Measurements from ENCODE around the gene AP5S1.

Gene AP5S1

DNA sequence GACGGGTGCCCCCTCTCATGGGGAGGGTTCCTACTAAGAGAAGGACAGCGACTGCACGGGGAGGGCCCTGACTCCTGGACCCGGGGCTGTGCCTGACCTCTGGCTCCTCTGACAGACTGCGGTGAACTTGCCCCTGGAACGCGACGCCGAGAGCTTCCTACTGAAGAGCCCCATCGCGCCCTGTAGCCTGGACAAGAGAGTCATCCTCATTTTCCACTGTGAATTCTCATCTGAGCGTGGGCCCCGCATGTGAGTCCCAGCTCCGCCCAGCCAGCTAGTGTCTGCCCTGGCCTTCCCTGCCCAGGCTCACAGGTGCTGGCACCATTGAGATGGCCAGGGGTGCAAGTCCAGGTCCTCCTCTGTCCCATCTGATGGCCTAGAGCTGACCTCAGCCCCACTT, 17.1 kb upstream of the AP5S1 start:
- Histone ChIP-seq H3K9ac (ENCODE audit: low read depth, low read length, poor library complexity, severe bottlenecking) (no peak overlapping the region), H3K9me2 (replicated peaks; ENCODE audit: low read depth, low read length) (no peaks in the 10 kb centered on the region), H3K4me2 (ENCODE audit: low read depth, low read length, poor library complexity, severe bottlenecking) (no peak overlapping the region), H3K9me3 (ENCODE audit: insufficient read depth, low read depth, low read length) (no peaks in the 10 kb centered on the region), H3K27me3 (ENCODE audit: insufficient read depth, low read length, poor library complexity, severe bottlenecking) (no peaks in the 10 kb centered on the region), H3K79me2 (ENCODE audit: insufficient read depth, low read length) (peaks cover 33% of the 10 kb centered on the region), H3K4me1 (ENCODE audit: insufficient read depth, low read length, poor library complexity, severe bottlenecking) (peaks cover 17% of the 10 kb centered on the region), H4K20me1 (ENCODE audit: insufficient read depth, low read length, poor library complexity, severe bottlenecking) (peaks cover 19% of the 10 kb centered on the region), H3K4me3 (ENCODE audit: low read length, poor library complexity, severe bottlenecking) (no peak overlapping the region), H3K36me3 (ENCODE audit: insufficient read depth, low read length) (peaks cover 57% of the 10 kb centered on the region; the same call in 1 of the 2 replicates), H2AFZ (ENCODE audit: low read length) (no peak overlapping the region), H3F3A (ENCODE audit: low read depth) (peaks cover 5% of the 10 kb centered on the region; the same call in 1 of the 2 replicates)
- no peak for TF ChIP-seq CTCF (conservative IDR thresholded peaks at IDR 0.05; ENCODE audit: low read length)
- no peak for TF ChIP-seq EZH2phosphoT487 (IDR thresholded peaks at IDR 0.05; ENCODE audit: borderline replicate concordance)

DNA sequence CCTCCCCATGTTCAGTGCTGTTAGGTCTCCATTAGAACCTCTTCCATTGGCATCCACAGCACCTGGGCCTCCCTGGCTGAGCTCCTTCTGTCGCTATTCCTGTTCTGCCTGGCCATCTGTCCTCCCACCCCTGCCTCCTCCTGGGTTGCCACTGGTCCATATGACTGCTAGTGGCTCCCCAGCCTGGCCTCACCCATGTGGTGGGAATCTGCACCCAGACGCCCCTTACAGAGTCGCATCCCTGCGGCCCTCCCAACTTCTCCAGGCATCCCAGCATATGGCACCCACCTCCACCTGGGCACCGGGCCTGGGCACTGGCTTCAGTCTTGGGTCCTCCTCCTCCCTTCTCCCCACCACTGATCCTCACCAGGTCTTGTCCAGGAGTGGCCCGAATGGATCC, 16.5 kb upstream of the AP5S1 start:
- Histone ChIP-seq H3K36me3 (ENCODE audit: insufficient read depth, low read length) (peaks cover 57% of the 10 kb centered on the region; the same call in 1 of the 2 replicates), H3K79me2 (ENCODE audit: insufficient read depth, low read length) (peaks cover 27% of the 10 kb centered on the region), H3K4me1 (ENCODE audit: insufficient read depth, low read length, poor library complexity, severe bottlenecking) (peaks cover 12% of the 10 kb centered on the region), H4K20me1 (ENCODE audit: insufficient read depth, low read length, poor library complexity, severe bottlenecking) (peaks cover 13% of the 10 kb centered on the region), H3K4me3 (ENCODE audit: low read length, poor library complexity, severe bottlenecking) (no peak overlapping the region), H3K9ac (ENCODE audit: low read depth, low read length, poor library complexity, severe bottlenecking) (no peak overlapping the region), H3K9me2 (replicated peaks; ENCODE audit: low read depth, low read length) (no peaks in the 10 kb centered on the region), H3F3A (ENCODE audit: low read depth) (peaks cover 5% of the 10 kb centered on the region; the same call in 1 of the 2 replicates), H3K27me3 (ENCODE audit: insufficient read depth, low read length, poor library complexity, severe bottlenecking) (no peaks in the 10 kb centered on the region), H3K4me2 (ENCODE audit: low read depth, low read length, poor library complexity, severe bottlenecking) (no peak overlapping the region), H2AFZ (ENCODE audit: low read length) (no peak overlapping the region), H3K9me3 (ENCODE audit: insufficient read depth, low read depth, low read length) (no peaks in the 10 kb centered on the region)
- TF ChIP-seq CTCF (conservative IDR thresholded peaks at IDR 0.05; ENCODE audit: low read length): no peak
- TF ChIP-seq EZH2phosphoT487 (IDR thresholded peaks at IDR 0.05; ENCODE audit: borderline replicate concordance): no peak

- no peak for TF ChIP-seq EZH2phosphoT487 (IDR thresholded peaks at IDR 0.05; ENCODE audit: borderline replicate concordance)
- TF ChIP-seq CTCF (conservative IDR thresholded peaks at IDR 0.05; ENCODE audit: low read length): no peak
- H3K9me3 ChIP-seq (ENCODE audit: insufficient read depth, low read depth, low read length): no peaks in the 10 kb centered on the region
- no peak overlapping the region for H3K9ac ChIP-seq (ENCODE audit: low read depth, low read length, poor library complexity, severe bottlenecking)
- H3K4me3 ChIP-seq (ENCODE audit: low read length, poor library complexity, severe bottlenecking): no peak overlapping the region
- peaks cover 23% of the 10 kb centered on the region for H3K79me2 ChIP-seq (ENCODE audit: insufficient read depth, low read length)
- H2AFZ ChIP-seq (ENCODE audit: low read length): no peak overlapping the region
- no peaks in the 10 kb centered on the region for H3K27me3 ChIP-seq (ENCODE audit: insufficient read depth, low read length, poor library complexity, severe bottlenecking)
- no peak overlapping the region for H3K4me2 ChIP-seq (ENCODE audit: low read depth, low read length, poor library complexity, severe bottlenecking)
- peaks cover 7% of the 10 kb centered on the region for H3K4me1 ChIP-seq (ENCODE audit: insufficient read depth, low read length, poor library complexity, severe bottlenecking)
- H4K20me1 ChIP-seq (ENCODE audit: insufficient read depth, low read length, poor library complexity, severe bottlenecking): peaks cover 10% of the 10 kb centered on the region
- H3K36me3 ChIP-seq (ENCODE audit: insufficient read depth, low read length): peaks cover 57% of the 10 kb centered on the region; the same call in 1 of the 2 replicates
- H3F3A ChIP-seq (ENCODE audit: low read depth): peaks cover 5% of the 10 kb centered on the region; the same call in 1 of the 2 replicates
- no peaks in the 10 kb centered on the region for H3K9me2 ChIP-seq (replicated peaks; ENCODE audit: low read depth, low read length)
Measured at GRCh38 chr20:3804254-3804751, 16.0 kb upstream of the AP5S1 start.
